GM11168 (cell line): ENCODE measurements around the gene TTLL11.

Source experiments
- in situ Hi-C: fragments of 300-500 bp; cut with MboI; formaldehyde crosslinking; loops from one replicate; pipeline ENCODE4 v1.12.0; 2022; ENCODE audit warnings: low sequenced_read_pairs; ENCODE audit not compliant: unreplicated experiment

TTLL11 gene

GRCh38 chr9:121785673-121786542, 307.2 kb downstream of the TTLL11 start:
- in situ Hi-C loops = no loop called here

- in situ Hi-C loops = no loop called here
These were observed 308.2 kb downstream of the TTLL11 start for GRCh38 chr9:121784731-121785411.

- in situ Hi-C loops = no loop called here
These were observed 309.3 kb downstream of the TTLL11 start for GRCh38 chr9:121783521-121784507.

GRCh38 chr9:121783111-121783510, 310.0 kb downstream of the TTLL11 start:
- in situ Hi-C loops = no loop called here

- in situ Hi-C loops = no loop called here
These were observed 310.5 kb downstream of the TTLL11 start for GRCh38 chr9:121782514-121783110.

GRCh38 chr9:121781701-121782464, 311.2 kb downstream of the TTLL11 start:
- in situ Hi-C loops = no loop called here

- in situ Hi-C loops = no loop called here
These were observed 312.0 kb downstream of the TTLL11 start for GRCh38 chr9:121781145-121781548.

- in situ Hi-C loops = no loop called here
These were observed 312.7 kb downstream of the TTLL11 start for GRCh38 chr9:121780177-121781040.

GRCh38 chr9:121779381-121780117, 313.6 kb downstream of the TTLL11 start:
- in situ Hi-C loops = no loop called here

- in situ Hi-C loops = no loop called here
These were observed 314.6 kb downstream of the TTLL11 start for GRCh38 chr9:121778252-121779225.

GRCh38 chr9:121776739-121777637, 316.1 kb downstream of the TTLL11 start:
- in situ Hi-C loops = no loop called here

- in situ Hi-C loops = no loop called here
These were observed 316.9 kb downstream of the TTLL11 start for GRCh38 chr9:121776001-121776738.

- in situ Hi-C loops = no loop called here
These were observed 318.1 kb downstream of the TTLL11 start for GRCh38 chr9:121774715-121775613.
